Gastrocnemius medialis (tissue), 4 donors: ENCODE measurements around the gene HACD2. TPM values are rescaled to one million over a fixed set of nuclear protein-coding genes. Genes with fewer than 3 reads are reported as not detected.

Experiments used
- ATAC-seq, 2 donors: fragments of 150-250 bp; one replicate each; pipeline ENCODE4 v1.9.1; 2016
- DNase-seq, 2 donors: peaks; one replicate each; pipeline ENCODE4 v3.0.0-alpha.2; 2019
- H3K27ac ChIP-seq, 4 donors: fragments of 200-600 bp; sonication (generic); 1 replicate in 1 of 4; 2 replicates in 3 of 4; pipeline ENCODE4 v1.5.1; 2016 to 2018; ENCODE audit warnings: mild to moderate bottlenecking in 2 of 4, moderate library complexity in 1 of 4
- H3K27me3 ChIP-seq, 3 donors: fragments of 200-600 bp; sonication (generic) in 2 of 3; 1 replicate in 1 of 3; 2 replicates in 2 of 3; pipeline versions ENCODE4 v1.5.1 to v1.6.0; 2016 to 2019; ENCODE audit warnings: mild to moderate bottlenecking in 1 of 3, moderate library complexity in 1 of 3
- H3K36me3 ChIP-seq, 2 donors: fragments of 200-600 bp; sonication (generic) in 1 of 2; one replicate each; pipeline ENCODE4 v1.5.1; 2017 to 2018
- H3K4me1 ChIP-seq, 2 donors: fragments of 200-600 bp; sonication (generic) in 1 of 2; one replicate each; pipeline ENCODE4 v1.5.1; 2016 to 2017; ENCODE audit warnings: mild to moderate bottlenecking in 2 of 2
- H3K4me3 ChIP-seq, 4 donors: fragments of 200-600 bp; sonication (generic) in 3 of 4; 1 replicate in 1 of 4; 2 replicates in 3 of 4; pipeline ENCODE4 v1.5.1; 2016 to 2019; ENCODE audit warnings: mild to moderate bottlenecking in 2 of 4
- H3K9me3 ChIP-seq, 3 donors: fragments of 200-600 bp; sonication (generic) in 2 of 3; 1 replicate in 1 of 3; 2 replicates in 2 of 3; pipeline ENCODE4 v1.5.1; 2016 to 2019
- POLR2A ChIP-seq, 2 donors: fragments of 450-650 bp; IDR thresholded peaks; one replicate each; pipeline ENCODE4 v1.6.1; 2017; ENCODE audit warnings: antibody characterized with exemption in 2 of 2, mild to moderate bottlenecking in 2 of 2, moderate library complexity in 2 of 2
- in situ Hi-C, 4 donors: fragments of 200-750 bp; cut with MboI; loops; one replicate each; pipeline versions ENCODE4 v1.15.0 to v1.8.0; 2017; ENCODE audit warnings: low sequenced_read_pairs in 4 of 4
- intact Hi-C: fragments of 100-400 bp; cut with DNase I; formaldehyde crosslinking; loops from one replicate; pipeline ENCODE4 v1.15.1; 2023; ENCODE audit warnings: low total_unique reads
- total RNA-seq, 4 donors: library from RNA; depleted of rRNA; stranded (reverse); fragments of >200 nt; gene quantifications; one replicate each; pipeline versions ENCODE4 v1.1.0 to v1.2.3, GENCODE V29; 2016
- TF ChIP-seq, protein P1 (sequence below), 5 experiments: fragments of 450-650 bp in 3 of 5; fragments of 200-600 bp in 2 of 5; sonication (generic) in 2 of 5; IDR thresholded peaks in 4 of 5; conservative IDR thresholded peaks in 1 of 5; 1 replicate in 4 of 5; 2 replicates in 1 of 5; pipeline ENCODE4 v1.5.1; 2016 to 2019; ENCODE audit warnings: antibody characterized with exemption in 5 of 5, mild to moderate bottlenecking in 3 of 5, moderate library complexity in 3 of 5

Gene HACD2
- total RNA-seq, 4 donors from 2014 or later: 3.9 to 19.8 (median 6.7) TPM

DNA sequence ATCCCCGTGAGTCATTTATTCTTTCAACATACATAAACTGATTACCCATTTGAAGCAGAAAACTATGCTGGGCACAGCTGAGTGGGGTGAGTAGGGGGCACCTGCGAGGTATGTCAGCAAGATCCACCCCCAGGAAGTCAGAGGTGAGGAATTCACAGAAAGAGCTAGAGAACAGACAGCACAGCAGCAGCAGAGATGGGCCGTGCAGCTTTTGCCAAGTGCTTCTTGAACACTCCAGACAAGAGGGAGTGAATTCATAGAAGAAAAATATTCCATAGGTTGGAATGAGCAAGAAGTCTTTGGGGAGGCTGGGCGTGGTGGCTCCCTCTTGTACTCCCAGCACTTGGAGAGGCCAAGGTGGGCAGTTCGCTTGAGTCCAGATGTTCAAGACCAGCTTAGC is 126.6 kb downstream of the HACD2 start:
- ATAC-seq: no peak
- Histone ChIP-seq H3K9me3 (no peaks in the 10 kb centered on the region), H3K36me3 (no peaks in the 10 kb centered on the region), H3K4me1 (no peaks in the 10 kb centered on the region), H3K4me3 (no peak overlapping the region), H3K27me3 (peaks cover 0 to 5% (median 0%) of the 10 kb centered on the region in 3 donors), H3K27ac (no peak overlapping the region)
- no peak for DNase-seq
- intact Hi-C loops: no loop called here
- TF ChIP-seq POLR2A (IDR thresholded peaks at IDR 0.05): no peak
- TF ChIP-seq, protein P1, sequence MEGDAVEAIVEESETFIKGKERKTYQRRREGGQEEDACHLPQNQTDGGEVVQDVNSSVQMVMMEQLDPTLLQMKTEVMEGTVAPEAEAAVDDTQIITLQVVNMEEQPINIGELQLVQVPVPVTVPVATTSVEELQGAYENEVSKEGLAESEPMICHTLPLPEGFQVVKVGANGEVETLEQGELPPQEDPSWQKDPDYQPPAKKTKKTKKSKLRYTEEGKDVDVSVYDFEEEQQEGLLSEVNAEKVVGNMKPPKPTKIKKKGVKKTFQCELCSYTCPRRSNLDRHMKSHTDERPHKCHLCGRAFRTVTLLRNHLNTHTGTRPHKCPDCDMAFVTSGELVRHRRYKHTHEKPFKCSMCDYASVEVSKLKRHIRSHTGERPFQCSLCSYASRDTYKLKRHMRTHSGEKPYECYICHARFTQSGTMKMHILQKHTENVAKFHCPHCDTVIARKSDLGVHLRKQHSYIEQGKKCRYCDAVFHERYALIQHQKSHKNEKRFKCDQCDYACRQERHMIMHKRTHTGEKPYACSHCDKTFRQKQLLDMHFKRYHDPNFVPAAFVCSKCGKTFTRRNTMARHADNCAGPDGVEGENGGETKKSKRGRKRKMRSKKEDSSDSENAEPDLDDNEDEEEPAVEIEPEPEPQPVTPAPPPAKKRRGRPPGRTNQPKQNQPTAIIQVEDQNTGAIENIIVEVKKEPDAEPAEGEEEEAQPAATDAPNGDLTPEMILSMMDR (IDR thresholded peaks at IDR 0.05 in 4 of 5, conservative IDR thresholded peaks at IDR 0.05 in 1 of 5): no peak
- in situ Hi-C loops: no loop called here

DNA sequence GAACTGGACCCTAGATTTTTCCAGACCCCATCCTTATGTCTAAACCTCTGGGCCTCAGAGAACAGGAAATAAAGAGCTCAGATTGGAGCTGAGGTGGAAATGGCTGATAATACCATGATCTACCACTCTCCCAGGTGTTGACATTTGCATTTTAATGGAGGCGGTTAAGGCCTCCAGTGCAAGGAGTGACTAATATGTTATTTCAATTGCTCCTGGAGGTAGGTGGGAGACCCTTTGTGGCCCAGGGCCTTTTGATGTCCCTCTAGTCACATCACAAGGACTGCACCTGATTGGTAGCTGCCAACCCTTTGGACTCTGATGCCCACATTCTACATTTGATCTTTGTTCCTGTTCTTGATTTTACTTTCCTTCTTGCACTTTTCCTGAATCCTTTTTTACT is 127.0 kb downstream of the HACD2 start:
- intact Hi-C loops (no loop called here), in situ Hi-C loops (no loop called here)
- ATAC-seq: no peak

GRCh38 chr3:123453675-123454074 is 131.2 kb downstream of the HACD2 start:
- Histone ChIP-seq H3K4me1 (peaks cover 0 to 5% of the 10 kb centered on the region in 2 donors), H3K36me3 (no peaks in the 10 kb centered on the region), H3K27ac (no peak overlapping the region), H3K27me3 (peaks cover 9 to 22% (median 19%) of the 10 kb centered on the region in 3 donors), H3K4me3 (no peak overlapping the region), H3K9me3 (no peaks in the 10 kb centered on the region)
- DNase-seq: no peak
- no peak for ATAC-seq
- in situ Hi-C loops: no loop called here
- TF ChIP-seq, protein P1 (IDR thresholded peaks at IDR 0.05 in 4 of 5, conservative IDR thresholded peaks at IDR 0.05 in 1 of 5): no peak
- no peak for TF ChIP-seq POLR2A (IDR thresholded peaks at IDR 0.05)
- intact Hi-C loops: no loop called here

More for the DNA sequence above, 127.0 kb downstream of the HACD2 start:
- DNase-seq: no peak
- no peaks in the 10 kb centered on the region for H3K36me3 ChIP-seq
- peaks cover 0 to 5% (median 0%) of the 10 kb centered on the region in 3 donors for H3K27me3 ChIP-seq
- no peak overlapping the region for H3K4me3 ChIP-seq
- no peak overlapping the region for H3K27ac ChIP-seq
- H3K4me1 ChIP-seq: no peaks in the 10 kb centered on the region
- no peaks in the 10 kb centered on the region for H3K9me3 ChIP-seq
- TF ChIP-seq, protein P1 (IDR thresholded peaks at IDR 0.05 in 4 of 5, conservative IDR thresholded peaks at IDR 0.05 in 1 of 5): no peak
- TF ChIP-seq POLR2A (IDR thresholded peaks at IDR 0.05): no peak

GRCh38 chr3:123451186-123451585 is 133.7 kb downstream of the HACD2 start:
- Histone ChIP-seq H3K27me3 (peaks cover 14 to 35% (median 25%) of the 10 kb centered on the region in 3 donors), H3K4me1 (peaks cover 4 to 5% of the 10 kb centered on the region in 2 donors), H3K36me3 (no peaks in the 10 kb centered on the region), H3K27ac (no peak overlapping the region), H3K4me3 (no peak overlapping the region), H3K9me3 (no peaks in the 10 kb centered on the region)
- intact Hi-C loops: no loop called here
- TF ChIP-seq POLR2A (IDR thresholded peaks at IDR 0.05): no peak
- TF ChIP-seq, protein P1 (IDR thresholded peaks at IDR 0.05 in 4 of 5, conservative IDR thresholded peaks at IDR 0.05 in 1 of 5): no peak
- no peak for DNase-seq
- ATAC-seq: no peak
- in situ Hi-C loops: no loop called here
